Bone marrow (tissue), 2 donors: Measurements from ENCODE around the gene RCC1.
"Not testable (repeated sequence)": the region's sequence is repeated elsewhere in the genome, so short reads cannot be mapped to it uniquely, and the experiment has no call there.

ENCODE experiments used
- DNase-seq, 2 donors: peaks; one replicate each; lab custom pipeline; 2025; lab: John Stamatoyannopoulos, UW

RCC1 gene

DNA sequence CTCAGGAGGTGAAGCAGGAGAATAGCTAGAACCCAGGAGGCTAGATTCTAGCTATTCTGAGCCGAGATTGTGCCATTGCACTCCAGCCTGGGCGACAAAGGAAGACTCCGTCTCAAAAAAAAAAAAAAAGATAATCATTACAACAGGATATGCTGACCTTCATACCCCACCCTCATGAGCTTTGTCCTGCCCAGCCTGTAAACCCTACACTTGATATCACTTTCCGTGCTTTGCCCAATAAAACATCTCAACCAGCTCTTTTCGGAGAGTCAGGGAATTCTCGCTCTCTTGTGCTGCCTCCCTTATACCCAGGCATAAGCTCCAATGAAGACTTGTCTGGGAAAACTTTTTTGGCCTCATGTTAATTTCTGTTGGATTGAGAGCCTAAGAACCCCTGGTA is 45.5 kb downstream of the RCC1 start:
- DNase-seq: no peak

DNA sequence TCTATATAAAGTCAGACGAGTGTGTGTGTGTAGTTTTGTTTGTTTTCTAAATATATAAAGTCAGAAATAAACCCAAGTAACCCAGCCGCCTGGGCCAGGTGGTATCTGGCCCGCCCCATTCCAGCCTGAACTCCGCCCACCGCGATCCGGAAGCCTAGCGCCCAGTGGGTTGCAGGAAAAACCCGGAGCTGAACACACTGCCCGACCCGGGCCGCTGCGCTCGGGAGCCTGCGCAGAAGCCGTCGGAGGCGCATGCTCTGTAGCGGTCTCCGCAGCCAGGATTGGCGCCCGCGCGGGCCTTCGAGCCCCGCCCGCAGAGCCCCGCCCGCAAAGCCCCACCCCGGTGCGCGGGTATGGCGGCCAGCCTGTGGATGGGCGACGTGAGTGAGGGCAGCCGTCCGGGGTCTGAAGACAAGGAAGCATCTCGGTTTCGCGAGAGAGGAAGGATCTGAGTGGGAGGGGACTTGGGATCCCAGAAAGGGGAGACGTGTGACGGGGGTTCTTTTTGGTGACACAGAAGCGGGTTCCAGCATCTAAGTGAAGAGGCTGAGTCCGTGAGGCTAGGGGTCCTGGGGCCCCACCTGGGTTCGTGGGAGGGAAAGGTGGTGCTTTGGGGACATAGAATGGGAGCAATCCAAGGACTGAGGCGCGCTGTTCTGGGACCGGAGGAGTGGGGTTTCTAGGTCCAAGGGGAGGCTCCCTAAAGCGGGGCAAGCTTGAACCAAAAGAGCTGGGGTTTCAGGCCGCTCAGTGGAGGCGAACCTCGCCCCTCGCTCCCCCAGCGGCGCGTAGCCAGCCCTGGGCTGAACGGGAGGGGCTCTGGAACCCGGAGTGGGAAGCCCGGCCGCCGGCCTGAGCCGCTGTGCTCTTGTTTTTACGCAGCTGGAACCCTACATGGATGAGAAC is 47.2 kb downstream of the RCC1 start, which contains the start of gene TRNAU1AP:
Gene TRNAU1AP (plus strand): TSS at position 328 of the 906 bp plus-strand sequence. CDS start 26 bp downstream, at position 354.
- DNase-seq: peak; percentile 83 to 92

DNA sequence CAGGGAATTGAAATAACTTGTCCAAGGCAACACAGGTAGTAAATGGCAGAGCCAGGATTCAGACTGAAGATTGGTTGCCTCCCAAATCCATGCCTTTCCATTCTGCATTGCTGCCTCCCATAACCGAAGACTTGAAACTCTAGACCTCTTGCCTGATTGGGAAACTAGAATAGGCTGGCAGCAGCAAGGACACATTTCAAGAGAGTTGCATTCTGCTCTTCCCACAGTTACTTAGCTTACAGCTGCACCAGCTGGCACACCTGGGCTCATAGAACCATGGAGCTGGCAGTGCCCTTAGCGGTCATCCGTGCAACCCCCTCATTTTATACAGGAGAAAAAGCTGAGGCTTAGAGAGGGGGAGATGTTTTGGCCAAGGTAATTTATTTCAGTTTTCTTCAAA is 55.0 kb downstream of the RCC1 start:
- DNase-seq: no peak

DNA sequence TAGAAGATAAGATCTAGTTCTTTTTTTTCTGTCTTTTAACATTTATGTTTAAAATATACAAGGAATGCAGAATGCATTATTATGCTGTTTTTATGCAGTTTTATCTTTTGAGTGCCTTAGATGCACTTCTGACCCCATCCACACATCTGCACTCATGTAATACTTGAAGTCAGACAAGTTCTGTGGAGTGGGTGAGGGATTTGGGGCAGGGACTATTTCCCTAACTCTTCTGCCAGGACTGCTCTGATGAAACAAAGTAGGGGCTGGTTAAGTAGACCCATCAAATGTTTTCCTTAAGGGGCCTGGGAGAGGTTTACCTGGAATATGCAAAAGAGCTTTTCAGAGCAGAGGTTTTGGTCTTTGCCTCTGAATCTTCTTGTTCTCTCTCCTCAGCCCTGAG is 58.5 kb downstream of the RCC1 start:
- no peak for DNase-seq

DNA sequence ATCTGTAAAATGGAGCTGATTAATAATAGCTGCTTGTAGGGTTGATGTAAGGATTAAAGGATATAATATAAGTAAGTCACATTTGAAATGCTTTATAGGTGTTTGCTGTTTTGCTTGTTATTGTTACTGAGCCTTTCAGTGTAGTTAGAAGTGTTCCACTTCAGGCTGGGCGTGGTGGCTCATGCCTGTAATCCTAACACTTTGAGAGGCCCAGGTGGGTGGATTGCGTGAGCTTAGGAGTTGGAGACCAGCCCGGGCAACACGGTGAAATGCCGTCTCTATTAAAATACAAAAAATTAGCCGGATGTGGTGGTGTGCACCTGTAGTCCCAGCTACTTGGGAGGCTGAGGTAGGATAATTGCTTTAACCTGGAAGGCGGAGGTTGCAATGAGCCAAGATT is 59.2 kb downstream of the RCC1 start:
- DNase-seq: no peak

DNA sequence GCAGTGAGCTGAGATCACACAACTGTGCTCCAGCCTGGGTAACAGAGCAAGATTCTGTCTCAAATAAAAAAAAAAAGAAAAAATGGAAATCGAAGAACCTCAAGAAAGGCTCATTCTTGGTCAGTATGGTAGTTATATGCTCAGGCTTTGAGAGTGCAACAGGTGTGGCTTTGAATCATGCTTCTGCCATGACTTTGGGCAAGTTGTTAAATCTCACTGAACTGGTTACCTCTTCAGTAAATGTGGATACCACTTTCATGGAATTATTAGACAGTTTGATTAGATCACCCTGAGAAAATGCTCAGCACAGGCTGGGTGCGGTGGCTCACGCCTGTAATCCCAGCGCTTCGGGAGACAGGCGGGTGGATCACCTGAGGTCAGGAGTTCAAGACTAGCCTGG is 59.9 kb downstream of the RCC1 start:
- no peak for DNase-seq

DNA sequence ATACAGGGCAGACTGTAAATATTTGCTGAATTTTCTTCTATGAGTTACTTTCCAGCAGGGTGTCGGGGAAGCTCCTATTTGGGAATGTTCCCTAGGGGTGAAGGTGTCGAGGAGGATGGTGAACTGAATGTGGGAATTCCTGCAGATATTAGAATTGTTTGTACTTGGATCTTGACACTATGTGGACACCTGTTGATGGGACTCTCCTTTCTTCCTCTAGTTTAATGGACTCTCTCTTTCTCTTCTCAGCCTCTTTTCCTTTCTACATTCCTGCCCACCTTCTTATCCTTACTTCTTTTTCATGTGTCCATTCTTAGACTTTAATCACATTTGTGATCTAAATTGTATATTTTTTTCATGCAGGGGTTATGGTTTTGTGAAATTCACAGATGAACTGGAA is 61.1 kb downstream of the RCC1 start:
- DNase-seq: no peak

DNA sequence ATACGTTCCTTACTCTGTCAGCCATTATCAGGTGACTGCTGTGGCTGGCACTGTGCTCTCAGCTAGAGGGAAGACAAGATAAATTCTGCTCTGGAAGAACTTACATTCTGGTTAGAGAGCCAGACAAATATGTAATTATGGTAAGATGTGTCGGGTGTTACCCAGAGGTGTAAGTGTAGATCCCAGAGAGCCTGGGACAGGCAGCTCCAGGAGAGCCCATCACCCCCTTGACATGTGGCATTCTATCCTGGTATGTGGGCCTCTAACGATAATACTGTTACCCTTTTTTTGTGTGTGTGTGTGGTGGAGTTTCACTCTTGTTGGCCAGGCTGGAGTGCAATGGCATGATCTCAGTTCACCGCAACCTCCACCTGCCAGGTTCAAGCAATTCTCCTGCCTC is 66.1 kb downstream of the RCC1 start:
- DNase-seq: no peak

DNA sequence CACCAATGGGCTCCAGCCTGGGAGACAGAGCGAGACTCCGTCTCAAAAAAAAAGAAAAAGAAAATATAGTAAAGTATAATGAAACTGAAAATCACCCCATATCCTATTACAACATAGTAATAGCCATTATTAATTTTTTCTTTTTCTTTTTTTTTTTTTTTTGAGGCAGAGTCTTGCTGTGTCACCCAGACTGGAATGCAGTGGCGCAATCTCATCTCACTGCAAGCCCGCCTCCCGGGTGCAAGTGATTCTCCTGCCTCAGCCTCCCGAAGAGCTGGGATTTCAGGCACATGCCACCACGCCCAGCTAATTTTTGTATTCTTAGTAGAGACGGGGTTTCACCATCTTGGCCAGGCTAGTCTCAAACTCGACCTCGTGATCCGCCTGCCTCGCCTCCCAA is 67.0 kb downstream of the RCC1 start:
- not testable (repeated sequence) for DNase-seq

DNA sequence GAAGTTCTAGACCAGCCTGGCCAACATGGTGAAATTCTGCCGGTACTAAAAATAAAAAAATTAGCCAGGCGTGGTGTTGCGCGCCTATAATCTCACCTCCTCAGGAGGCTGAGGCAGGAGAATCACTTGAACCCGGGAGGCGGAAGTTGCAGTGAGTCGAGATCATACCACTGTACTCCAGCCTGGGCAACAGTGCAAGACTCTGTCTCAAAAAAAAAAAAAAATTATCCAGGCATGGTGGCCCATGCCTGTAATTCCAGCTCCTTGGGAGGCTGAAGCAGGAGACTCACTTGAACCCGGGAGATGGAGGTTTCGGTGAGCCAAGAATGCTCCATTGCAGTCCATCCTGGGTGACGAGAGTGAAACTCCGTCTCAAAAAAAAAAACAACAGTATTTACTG is 67.7 kb downstream of the RCC1 start:
- DNase-seq: no peak

DNA sequence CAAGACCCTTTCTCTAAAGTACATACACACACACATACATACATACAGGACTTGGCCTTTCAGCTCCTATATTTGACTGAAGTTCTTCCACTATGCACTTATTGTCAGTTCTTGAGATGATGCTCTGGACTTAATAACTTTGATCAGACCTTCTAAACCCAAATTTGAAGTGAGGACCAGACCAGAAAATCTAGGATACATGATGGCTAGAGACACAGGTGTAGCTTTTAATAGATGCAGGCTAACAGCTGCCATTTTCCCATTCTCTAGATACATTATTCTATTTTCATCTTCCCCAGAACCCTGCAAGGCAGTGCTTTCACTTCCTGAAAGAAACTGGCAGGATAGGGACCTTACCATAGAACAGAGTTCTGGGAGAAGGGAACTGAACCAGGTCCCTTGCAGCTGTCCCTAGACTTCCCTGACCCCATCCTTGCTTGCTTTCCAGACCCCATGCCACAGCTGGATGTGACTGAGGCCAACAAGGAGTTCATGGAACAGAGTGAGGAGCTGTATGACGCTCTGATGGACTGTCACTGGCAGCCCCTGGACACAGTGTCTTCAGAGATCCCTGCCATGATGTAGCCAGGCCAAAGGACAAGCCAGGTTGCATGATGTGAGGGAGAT is 71.3 kb downstream of the RCC1 start:
- no peak for DNase-seq

DNA sequence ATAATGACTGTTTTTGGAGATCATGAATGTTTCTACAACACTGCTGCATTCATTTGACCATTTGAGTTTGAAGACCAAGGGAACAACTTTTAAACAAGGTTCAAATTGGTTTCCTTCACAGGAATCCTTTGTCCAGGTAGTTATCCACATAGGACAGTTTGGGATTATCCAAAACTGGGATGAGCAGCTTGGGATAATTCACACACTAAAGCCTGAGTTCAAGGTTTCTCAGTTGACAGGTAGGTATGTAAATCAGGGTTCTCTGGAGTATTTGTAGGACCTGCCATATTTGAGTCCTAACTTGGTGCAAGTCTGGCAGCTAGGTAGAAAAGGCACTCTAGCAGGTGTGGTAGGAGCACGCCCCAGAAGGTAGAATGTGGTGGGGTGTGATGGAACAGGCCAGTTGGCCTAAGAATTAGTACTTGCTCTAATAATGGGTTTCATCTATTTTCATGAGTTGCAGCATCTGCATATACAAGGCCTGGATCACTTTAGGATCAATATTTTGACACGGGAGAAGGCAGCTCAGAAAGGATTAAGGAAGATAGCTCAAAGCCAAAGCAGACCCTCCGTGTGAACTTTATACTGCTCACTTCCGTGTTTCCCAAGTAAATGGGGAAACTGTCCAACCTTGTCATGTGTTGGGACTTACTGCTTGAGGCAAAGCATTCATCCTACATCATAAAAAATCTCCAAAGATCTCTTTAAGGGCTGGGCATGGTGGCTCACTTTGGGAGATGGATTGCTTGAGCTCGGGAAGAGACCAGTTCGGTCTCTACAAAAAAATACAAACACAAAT is 72.1 kb downstream of the RCC1 start:
- no peak for DNase-seq

DNA sequence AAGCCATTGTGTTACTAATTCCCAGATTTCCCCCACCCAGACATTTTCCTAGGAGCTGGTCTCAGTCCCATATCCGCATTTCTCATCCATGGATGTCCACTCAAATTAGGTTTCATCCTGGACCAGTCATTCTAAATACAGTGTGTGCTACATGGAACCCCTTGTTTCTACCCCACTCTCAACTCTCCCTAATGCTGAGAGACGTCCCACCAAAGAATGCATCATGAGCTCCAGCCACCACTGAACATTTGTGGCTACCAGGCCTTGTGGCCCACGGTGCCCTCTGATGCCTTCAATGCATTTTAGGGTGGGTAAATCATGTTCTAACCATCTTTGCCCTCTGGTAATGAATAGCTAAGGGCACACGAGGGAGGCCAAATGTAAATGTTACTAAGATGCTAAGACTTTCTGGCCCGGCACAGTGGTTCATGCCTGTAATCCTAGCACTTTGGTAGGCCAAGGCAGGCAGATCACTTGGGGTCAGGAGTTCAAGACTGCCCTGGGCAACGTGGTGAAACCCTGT is 72.9 kb downstream of the RCC1 start:
- DNase-seq: no peak

DNA sequence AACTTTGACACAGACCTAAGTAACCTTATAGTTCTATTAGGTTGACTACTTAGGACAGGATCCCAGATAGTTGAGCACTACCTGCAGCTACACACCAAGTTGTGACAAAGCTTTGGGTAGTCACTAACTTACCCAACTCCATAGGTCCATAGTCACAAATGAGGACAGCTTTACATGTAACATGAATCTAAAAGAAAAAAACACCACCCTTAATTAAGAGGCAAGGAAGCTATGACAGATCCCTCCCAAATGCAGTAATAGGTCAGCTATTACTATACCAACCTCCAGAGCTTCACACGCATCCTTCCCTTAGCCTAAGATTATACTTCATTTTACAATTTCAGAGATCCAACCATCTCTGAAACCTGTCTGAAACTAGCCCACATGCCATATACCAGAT is 73.6 kb downstream of the RCC1 start:
- no peak for DNase-seq

DNA sequence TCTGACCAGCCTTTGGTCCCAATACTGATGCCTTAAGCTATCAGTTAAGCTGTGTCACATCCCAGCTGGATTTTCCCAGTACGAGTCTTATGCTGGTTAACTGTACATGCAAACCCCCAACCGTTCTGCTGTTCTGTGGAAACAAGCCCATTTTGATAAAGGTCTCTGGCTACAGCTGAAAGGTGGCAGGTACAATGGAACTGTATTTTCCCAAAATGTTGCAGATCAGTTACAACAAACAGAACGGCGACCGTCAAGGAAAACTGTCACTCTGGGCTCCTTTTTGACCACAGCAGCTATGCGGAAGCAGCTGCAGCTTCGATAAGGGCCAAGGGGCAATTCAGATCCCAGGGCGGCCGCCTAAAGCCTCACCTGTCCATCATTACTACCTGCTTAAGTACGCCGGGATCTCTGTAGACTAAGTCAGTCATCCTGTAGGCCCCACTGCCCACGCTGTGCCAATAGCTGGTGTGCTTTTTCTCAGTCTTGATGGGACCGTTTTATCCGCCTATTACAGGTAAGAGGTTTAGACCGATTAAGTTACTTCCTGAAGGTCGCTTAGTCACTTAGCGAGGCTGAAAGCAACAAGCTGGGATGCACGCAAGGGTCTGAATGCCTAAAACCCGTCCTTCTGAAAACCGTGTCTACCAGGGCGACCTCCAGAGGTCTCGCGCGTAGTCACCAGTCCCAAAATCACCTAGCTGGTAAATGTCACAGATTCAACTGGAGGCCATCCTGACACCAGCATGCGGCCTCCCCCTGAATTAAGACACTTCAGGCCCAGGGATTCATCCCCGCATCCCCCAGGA is 75.1 kb downstream of the RCC1 start:
- DNase-seq: peak in 1 of 2 donors; percentile 30

DNA sequence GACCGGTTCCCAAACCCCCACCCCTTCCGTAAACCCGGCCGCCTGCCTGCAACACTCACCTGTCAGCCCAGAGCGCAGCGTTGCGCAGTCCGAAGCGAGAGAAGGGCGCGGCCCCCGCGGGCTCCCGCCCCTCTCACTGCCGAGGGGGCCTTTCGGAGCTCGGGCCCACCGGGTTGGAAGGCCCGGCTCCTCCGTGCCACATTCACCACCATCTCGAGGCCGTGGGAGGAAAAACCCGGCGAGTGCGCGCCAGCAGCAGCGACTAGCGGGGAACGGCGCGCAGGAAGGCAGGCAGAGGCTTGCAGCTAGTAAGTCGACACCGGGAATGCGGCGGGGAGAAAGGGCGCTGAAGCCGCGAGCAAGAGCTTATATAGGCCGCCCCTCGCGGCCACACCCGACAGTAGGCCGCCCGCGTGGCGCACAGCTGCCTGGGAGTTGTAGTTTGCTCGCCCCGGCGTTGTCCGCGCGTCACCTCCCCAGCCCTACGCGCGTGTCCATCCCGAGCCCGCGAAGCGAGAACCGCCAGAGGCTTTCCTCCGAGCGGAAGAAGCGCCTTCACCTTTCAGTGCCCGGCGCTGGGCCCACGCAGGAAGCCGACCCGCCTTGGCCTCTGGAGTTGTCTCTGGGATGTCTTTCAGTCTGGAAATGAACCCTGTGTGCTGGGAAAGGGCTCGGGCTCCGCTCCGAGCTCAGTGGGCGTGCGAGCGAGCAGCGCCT is 75.8 kb downstream of the RCC1 start:
- DNase-seq: peak; percentile 91 to 93

DNA sequence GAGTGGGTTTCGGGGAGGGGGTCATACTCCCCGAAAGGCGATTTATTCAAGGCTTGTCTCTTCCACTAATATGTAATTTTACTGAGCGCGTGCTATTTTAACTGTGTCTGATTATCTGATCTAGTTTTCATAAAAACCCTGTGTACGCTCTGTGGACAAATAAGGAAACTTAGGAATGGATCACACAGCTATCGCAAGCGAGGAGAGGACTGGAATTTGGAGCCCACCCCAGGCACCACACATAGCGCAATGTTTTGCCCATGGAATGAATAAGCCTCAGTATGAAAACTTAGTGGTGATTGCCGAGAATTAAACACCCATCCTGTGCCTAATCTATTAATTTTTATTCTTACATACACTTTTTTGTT is 76.4 kb downstream of the RCC1 start:
- DNase-seq: no peak

DNA sequence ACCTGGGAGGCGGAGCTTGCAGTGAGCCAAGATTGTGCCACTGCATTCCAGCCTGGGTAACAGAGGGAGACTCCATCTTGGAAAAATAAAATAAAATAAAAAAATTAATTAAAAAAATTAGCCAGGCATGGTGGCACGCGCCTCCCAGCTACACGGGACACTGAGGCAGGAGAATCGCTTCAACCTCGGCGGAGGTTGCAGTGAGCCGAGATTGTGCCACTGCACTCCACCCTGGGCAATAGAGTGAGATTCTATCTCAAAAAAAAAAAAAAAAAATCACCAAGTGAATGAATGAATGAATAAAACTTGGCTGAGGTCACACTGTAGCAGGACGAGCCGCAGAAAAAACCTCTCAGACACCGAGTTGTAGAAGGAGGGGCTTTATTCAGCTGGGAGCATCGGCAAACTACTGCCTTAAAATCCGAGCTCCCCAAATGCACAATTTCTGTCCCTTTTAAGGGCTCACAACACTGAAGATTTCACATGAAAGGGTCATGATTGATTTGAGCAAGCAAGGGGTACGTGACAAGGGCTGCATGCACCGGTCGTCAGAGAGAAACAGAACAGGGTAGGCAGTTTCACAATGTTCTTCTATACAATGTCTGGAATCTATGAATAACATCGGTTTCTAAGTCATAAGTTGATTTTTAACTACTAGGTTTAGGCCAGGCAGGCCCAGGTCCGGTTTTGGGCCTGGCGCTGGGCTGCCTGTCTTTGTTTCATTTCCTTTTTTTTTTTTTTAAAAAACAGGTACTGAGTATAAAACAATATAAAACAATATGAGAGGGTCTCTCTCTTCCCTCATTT is 80.9 kb downstream of the RCC1 start:
- not testable (repeated sequence) for DNase-seq
